Activated T-cell treated with anti-CD3 and anti-CD28 coated beads, Interleukin-2, amount 50 U/mL, for 24 hours (primary cell): ENCODE measurements around the gene DRG2.

Experiments used
- DNase-seq: peaks from one replicate; pipeline ENCODE4 v3.0.0-alpha.2; 2020
- H3K27ac Mint-ChIP-seq: 2 replicates; pipeline ENCODE4 v1.8.0; 2020; ENCODE audit warnings: mild to moderate bottlenecking, mixed read lengths
- H3K27me3 Mint-ChIP-seq: 2 replicates; pipeline ENCODE4 v1.8.0; 2020; ENCODE audit warnings: mixed read lengths
- H3K36me3 Mint-ChIP-seq: 2 replicates; pipeline ENCODE4 v1.8.0; 2020; ENCODE audit warnings: low read depth, mixed read lengths
- H3K4me1 Mint-ChIP-seq: 2 replicates; pipeline ENCODE4 v1.8.0; 2020; ENCODE audit warnings: low read depth, mixed read lengths
- H3K4me3 Mint-ChIP-seq: 2 replicates; pipeline ENCODE4 v1.8.0; 2020; ENCODE audit warnings: mild to moderate bottlenecking, moderate library complexity, mixed read lengths
- H3K9me3 Mint-ChIP-seq: 2 replicates; pipeline ENCODE4 v1.8.0; 2020; ENCODE audit warnings: mixed read lengths

The DRG2 gene

GRCh38 chr17:18139949-18140348 lies 52.2 kb downstream of the DRG2 start:
- H3K9me3 Mint-ChIP-seq, result no peaks in the 10 kb centered on the region
- no peak overlapping the region for H3K27ac Mint-ChIP-seq
- no peaks in the 10 kb centered on the region for H3K27me3 Mint-ChIP-seq
- DNase-seq, result no peak
- H3K4me1 Mint-ChIP-seq, result peaks cover 6% of the 10 kb centered on the region
- no peaks in the 10 kb centered on the region for H3K36me3 Mint-ChIP-seq
- no peak overlapping the region for H3K4me3 Mint-ChIP-seq

GRCh38 chr17:18140648-18141047 lies 52.9 kb downstream of the DRG2 start:
- Mint-ChIP-seq H3K27ac (no peak overlapping the region), H3K27me3 (no peaks in the 10 kb centered on the region), H3K36me3 (no peaks in the 10 kb centered on the region), H3K9me3 (no peaks in the 10 kb centered on the region), H3K4me3 (no peak overlapping the region), H3K4me1 (peaks cover 6% of the 10 kb centered on the region)
- DNase-seq, result no peak

DNA sequence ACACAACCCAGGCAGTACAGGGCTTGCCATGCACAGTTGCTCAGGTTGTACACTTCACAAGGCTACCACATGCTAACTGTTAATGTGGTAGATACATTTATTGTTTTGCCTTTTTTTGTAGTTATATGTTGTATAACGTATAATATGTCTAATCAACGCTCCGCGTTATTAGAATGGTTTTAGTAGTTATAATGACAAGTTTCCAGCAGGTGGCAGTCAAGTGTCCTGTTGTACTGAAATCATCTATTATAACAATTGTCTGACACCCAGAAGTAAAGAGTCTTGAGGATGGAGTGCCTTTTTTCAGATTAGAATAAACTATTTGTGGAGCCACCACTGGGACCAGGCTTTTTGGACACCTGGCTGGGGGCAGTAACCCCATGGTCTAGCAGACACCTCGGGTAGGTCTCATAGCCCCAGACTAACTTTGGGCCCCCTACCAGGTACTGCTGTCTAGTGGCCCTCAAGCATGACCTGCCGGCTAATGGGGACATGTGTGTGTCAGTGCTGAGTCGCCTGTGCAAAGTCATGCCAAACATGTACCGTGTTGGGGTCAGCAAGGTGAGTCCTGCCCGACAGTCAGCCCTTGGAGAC lies 53.6 kb downstream of the DRG2 start:
- no peaks in the 10 kb centered on the region for H3K9me3 Mint-ChIP-seq
- peaks cover 6% of the 10 kb centered on the region for H3K4me1 Mint-ChIP-seq
- H3K27ac Mint-ChIP-seq, result no peak overlapping the region
- DNase-seq, result peak; percentile 43
- no peak overlapping the region for H3K4me3 Mint-ChIP-seq
- no peaks in the 10 kb centered on the region for H3K36me3 Mint-ChIP-seq
- no peaks in the 10 kb centered on the region for H3K27me3 Mint-ChIP-seq

- Mint-ChIP-seq H3K9me3 (no peaks in the 10 kb centered on the region), H3K36me3 (no peaks in the 10 kb centered on the region), H3K27ac (no peak overlapping the region), H3K27me3 (no peaks in the 10 kb centered on the region), H3K4me3 (no peak overlapping the region), H3K4me1 (peaks cover 6% of the 10 kb centered on the region)
- no peak for DNase-seq
Measured at GRCh38 chr17:18142417-18142816, 54.7 kb downstream of the DRG2 start.

- no peak for DNase-seq
- H3K4me3 Mint-ChIP-seq, result no peak overlapping the region
- peaks cover 6% of the 10 kb centered on the region for H3K4me1 Mint-ChIP-seq
- no peaks in the 10 kb centered on the region for H3K27me3 Mint-ChIP-seq
- H3K36me3 Mint-ChIP-seq, result no peaks in the 10 kb centered on the region
- no peak overlapping the region for H3K27ac Mint-ChIP-seq
- no peaks in the 10 kb centered on the region for H3K9me3 Mint-ChIP-seq
Measured at GRCh38 chr17:18143044-18143936, 55.5 kb downstream of the DRG2 start.

DNA sequence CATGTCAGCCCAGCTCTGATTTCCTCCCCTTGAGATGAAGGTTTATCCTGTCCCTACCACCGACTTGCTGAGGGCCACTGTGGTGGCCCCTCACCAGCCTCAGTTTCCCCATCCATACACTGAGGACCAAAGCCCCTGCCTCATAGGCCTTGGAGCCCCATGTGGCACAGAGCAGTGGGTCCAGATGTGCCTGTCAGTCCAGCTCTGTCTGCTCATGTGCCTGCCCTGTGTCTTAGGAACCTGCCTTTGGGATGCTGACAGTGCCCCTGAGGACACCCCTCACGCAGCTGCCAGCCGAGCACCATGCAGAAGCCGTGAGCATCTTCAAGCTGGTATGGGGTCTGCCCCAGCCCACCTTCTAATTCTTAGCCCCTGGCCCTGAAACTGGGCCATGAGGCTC lies 56.5 kb downstream of the DRG2 start:
- Mint-ChIP-seq H3K4me3 (no peak overlapping the region), H3K9me3 (no peaks in the 10 kb centered on the region), H3K4me1 (peaks cover 6% of the 10 kb centered on the region), H3K27me3 (no peaks in the 10 kb centered on the region), H3K27ac (no peak overlapping the region), H3K36me3 (no peaks in the 10 kb centered on the region)
- no peak for DNase-seq

- H3K9me3 Mint-ChIP-seq, result no peaks in the 10 kb centered on the region
- no peaks in the 10 kb centered on the region for H3K27me3 Mint-ChIP-seq
- no peak overlapping the region for H3K27ac Mint-ChIP-seq
- no peak for DNase-seq
- H3K4me3 Mint-ChIP-seq, result no peak overlapping the region
- H3K36me3 Mint-ChIP-seq, result no peaks in the 10 kb centered on the region
- peaks cover 6% of the 10 kb centered on the region for H3K4me1 Mint-ChIP-seq
Measured at GRCh38 chr17:18144855-18145254, 57.1 kb downstream of the DRG2 start.

GRCh38 chr17:18145811-18146210 lies 58.1 kb downstream of the DRG2 start:
- H3K4me1 Mint-ChIP-seq, result peaks cover 6% of the 10 kb centered on the region
- no peaks in the 10 kb centered on the region for H3K27me3 Mint-ChIP-seq
- no peaks in the 10 kb centered on the region for H3K36me3 Mint-ChIP-seq
- DNase-seq, result no peak
- H3K9me3 Mint-ChIP-seq, result no peaks in the 10 kb centered on the region
- H3K27ac Mint-ChIP-seq, result no peak overlapping the region
- no peak overlapping the region for H3K4me3 Mint-ChIP-seq

DNA sequence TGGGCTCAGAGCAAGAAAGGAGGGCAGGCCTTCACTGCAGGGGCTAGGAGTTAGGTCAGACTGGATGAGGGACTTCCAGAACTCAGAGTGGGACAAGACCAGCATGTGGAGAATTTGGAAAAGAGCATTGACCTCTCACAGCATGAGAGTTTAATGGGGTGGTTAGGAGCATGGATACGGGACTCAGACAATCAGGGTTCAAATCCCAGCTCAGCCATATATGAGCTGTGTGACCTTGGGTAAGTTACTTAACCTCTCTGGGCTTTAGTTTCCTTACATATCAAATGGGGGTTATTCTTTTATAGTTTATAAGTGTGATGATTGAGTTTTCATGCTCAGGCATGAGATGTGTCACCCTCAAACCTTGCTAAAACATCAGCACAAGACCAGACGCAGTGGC lies 58.5 kb downstream of the DRG2 start:
- no peaks in the 10 kb centered on the region for H3K27me3 Mint-ChIP-seq
- H3K4me3 Mint-ChIP-seq, result no peak overlapping the region
- peaks cover 1% of the 10 kb centered on the region for H3K4me1 Mint-ChIP-seq
- no peak overlapping the region for H3K27ac Mint-ChIP-seq
- H3K9me3 Mint-ChIP-seq, result no peaks in the 10 kb centered on the region
- no peaks in the 10 kb centered on the region for H3K36me3 Mint-ChIP-seq
- DNase-seq, result no peak

DNA sequence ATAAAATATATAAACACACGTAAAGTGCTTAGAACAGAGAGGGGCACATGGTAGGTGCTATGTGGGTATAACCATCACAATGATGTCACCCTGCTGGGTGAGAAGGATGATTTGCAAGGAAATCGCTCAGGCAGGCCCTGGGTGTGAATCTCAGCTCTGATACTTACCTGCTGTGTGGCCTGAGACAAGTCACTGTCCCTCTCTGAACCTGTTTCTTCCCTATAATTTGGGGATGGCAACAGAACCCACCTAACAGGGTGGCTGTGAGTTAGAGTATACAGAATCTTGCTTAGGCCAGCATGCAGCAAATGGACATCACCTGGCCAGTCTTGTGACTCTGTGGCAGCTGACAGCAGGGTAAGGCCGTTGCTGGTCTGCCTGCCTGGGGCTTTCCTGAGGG lies 59.2 kb downstream of the DRG2 start:
- Mint-ChIP-seq H3K9me3 (no peaks in the 10 kb centered on the region), H3K4me3 (no peak overlapping the region), H3K27ac (no peak overlapping the region), H3K36me3 (no peaks in the 10 kb centered on the region), H3K4me1 (no peaks in the 10 kb centered on the region), H3K27me3 (no peaks in the 10 kb centered on the region)
- no peak for DNase-seq

- H3K27me3 Mint-ChIP-seq, result no peaks in the 10 kb centered on the region
- H3K9me3 Mint-ChIP-seq, result no peaks in the 10 kb centered on the region
- H3K27ac Mint-ChIP-seq, result no peak overlapping the region
- no peak for DNase-seq
- H3K36me3 Mint-ChIP-seq, result no peaks in the 10 kb centered on the region
- no peak overlapping the region for H3K4me3 Mint-ChIP-seq
- H3K4me1 Mint-ChIP-seq, result peaks cover 3% of the 10 kb centered on the region
Measured at GRCh38 chr17:18148586-18148985, 60.8 kb downstream of the DRG2 start.

- Mint-ChIP-seq H3K4me1 (peaks cover 9% of the 10 kb centered on the region), H3K9me3 (no peaks in the 10 kb centered on the region), H3K27ac (no peak overlapping the region), H3K4me3 (no peak overlapping the region), H3K27me3 (no peaks in the 10 kb centered on the region), H3K36me3 (no peaks in the 10 kb centered on the region)
- no peak for DNase-seq
Measured at GRCh38 chr17:18151290-18151689, 63.5 kb downstream of the DRG2 start.

DNA sequence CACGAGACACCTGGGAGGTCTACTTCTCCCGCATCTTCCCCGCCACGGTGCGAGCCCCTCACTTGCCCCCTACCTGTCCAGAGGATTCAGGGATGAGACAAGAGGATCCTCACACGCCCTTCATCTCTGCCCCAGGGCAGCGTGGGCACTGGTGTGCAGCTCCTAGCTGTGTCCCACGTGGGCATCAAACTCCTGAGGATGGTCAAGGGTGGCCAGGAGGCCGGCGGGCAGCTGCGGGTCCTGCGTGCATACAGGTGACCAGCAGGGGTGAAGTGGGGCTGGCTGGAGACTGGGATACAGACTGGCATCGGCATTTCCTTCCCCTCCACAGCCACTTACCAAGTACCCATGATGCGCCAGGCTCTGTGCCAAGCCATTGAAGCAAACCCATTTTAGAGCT lies 67.4 kb downstream of the DRG2 start:
- no peak overlapping the region for H3K4me3 Mint-ChIP-seq
- no peaks in the 10 kb centered on the region for H3K9me3 Mint-ChIP-seq
- no peak overlapping the region for H3K27ac Mint-ChIP-seq
- no peak for DNase-seq
- peaks cover 21% of the 10 kb centered on the region for H3K4me1 Mint-ChIP-seq
- H3K27me3 Mint-ChIP-seq, result no peaks in the 10 kb centered on the region
- H3K36me3 Mint-ChIP-seq, result no peaks in the 10 kb centered on the region

DNA sequence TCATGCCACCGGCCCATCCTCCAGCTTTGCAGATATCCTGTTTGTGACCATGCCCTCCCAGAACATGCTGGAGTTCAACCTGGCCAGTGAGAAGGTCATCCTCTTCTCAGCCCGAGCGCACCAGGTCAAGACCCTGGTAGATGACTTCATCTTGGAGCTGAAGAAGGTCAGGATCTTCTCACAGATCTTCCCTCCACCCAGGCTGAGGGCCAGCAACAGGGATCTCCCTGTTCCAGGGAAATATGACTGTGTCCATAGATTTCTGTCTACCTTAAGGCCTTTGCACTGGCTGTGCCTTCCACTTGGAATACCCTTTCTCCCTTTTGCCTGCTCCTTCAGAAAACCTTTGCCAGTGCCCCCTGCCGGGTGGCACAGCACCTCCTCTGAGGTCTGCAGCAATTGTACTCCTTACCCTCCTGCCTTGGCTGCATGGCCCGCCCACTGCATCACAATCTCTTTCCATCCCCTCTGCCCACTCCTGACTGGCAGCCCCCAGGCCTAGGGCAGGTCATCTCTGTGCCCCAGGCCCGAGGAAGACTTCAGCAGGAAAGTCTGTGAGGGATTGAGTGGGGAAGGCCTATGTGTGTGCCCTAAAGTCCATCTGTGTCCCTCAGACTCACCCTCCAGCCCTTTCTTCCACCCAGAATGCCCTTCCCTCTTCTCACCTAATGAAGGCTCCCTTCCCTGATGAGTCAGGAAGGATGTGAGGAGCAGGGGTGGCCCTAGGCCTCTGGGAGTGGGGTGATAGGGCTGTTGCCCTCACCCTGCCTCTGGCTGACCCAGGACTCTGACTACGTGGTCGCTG lies 68.6 kb downstream of the DRG2 start:
- no peaks in the 10 kb centered on the region for H3K36me3 Mint-ChIP-seq
- H3K27me3 Mint-ChIP-seq, result no peaks in the 10 kb centered on the region
- peaks cover 21% of the 10 kb centered on the region for H3K4me1 Mint-ChIP-seq
- H3K9me3 Mint-ChIP-seq, result no peaks in the 10 kb centered on the region
- no peak overlapping the region for H3K27ac Mint-ChIP-seq
- no peak overlapping the region for H3K4me3 Mint-ChIP-seq
- no peak for DNase-seq

- DNase-seq, result no peak
- H3K27ac Mint-ChIP-seq, result no peak overlapping the region
Measured at GRCh38 chr17:18156976-18157280, 69.2 kb downstream of the DRG2 start.

More at GRCh38 chr17:18156976-18157280, 69.2 kb downstream of the DRG2 start:
- Mint-ChIP-seq H3K27me3 (no peaks in the 10 kb centered on the region), H3K4me3 (no peak overlapping the region), H3K9me3 (no peaks in the 10 kb centered on the region), H3K36me3 (no peaks in the 10 kb centered on the region), H3K4me1 (peaks cover 21% of the 10 kb centered on the region)
